Loucy (cell line): Measurements from ENCODE around the gene CDK11A.

Source experiments
- H2AFZ ChIP-seq: fragments of 200-600 bp; sonication (generic); 2 replicates; pipeline ENCODE4 v1.6.0; 2016; ENCODE audit warnings: antibody characterized with exemption, mild to moderate bottlenecking, low read length, moderate library complexity
- H3F3A ChIP-seq: fragments of 200-600 bp; 2 replicates; pipeline ENCODE4 v1.6.0; 2016; ENCODE audit warnings: antibody characterized with exemption, low read depth, mild to moderate bottlenecking
- H3K27me3 ChIP-seq: fragments of 200-600 bp; sonication (generic); 2 replicates; pipeline ENCODE4 v1.6.1; 2014; ENCODE audit warnings: low read length, mild to moderate bottlenecking; ENCODE audit not compliant: insufficient read depth, poor library complexity, severe bottlenecking
- H3K36me3 ChIP-seq: fragments of 200-600 bp; sonication (generic); 2 replicates; pipeline ENCODE4 v1.6.1; 2016; ENCODE audit warnings: low read length; ENCODE audit not compliant: insufficient read depth
- H3K4me1 ChIP-seq: fragments of 200-600 bp; sonication (generic); 2 replicates; pipeline ENCODE4 v1.5.1; 2014; ENCODE audit warnings: low read length, mild to moderate bottlenecking; ENCODE audit not compliant: insufficient read depth, poor library complexity, severe bottlenecking
- H3K4me2 ChIP-seq: fragments of 200-600 bp; sonication (generic); 2 replicates; pipeline ENCODE4 v1.6.0; 2014; ENCODE audit warnings: antibody characterized with exemption, low read length, low read depth, mild to moderate bottlenecking; ENCODE audit not compliant: poor library complexity, severe bottlenecking
- H3K4me3 ChIP-seq: fragments of 200-600 bp; sonication (generic); 2 replicates; pipeline ENCODE4 v1.5.1; 2014; ENCODE audit warnings: low read length, mild to moderate bottlenecking, mixed read lengths; ENCODE audit not compliant: poor library complexity, severe bottlenecking
- H3K79me2 ChIP-seq: fragments of 200-600 bp; sonication (generic); 2 replicates; pipeline ENCODE4 v1.6.1; 2014; ENCODE audit warnings: low read length; ENCODE audit not compliant: insufficient read depth
- H3K9ac ChIP-seq: fragments of 200-600 bp; sonication (generic); 2 replicates; pipeline ENCODE4 v1.6.0; 2014; ENCODE audit warnings: mild to moderate bottlenecking, low read depth, low read length, moderate library complexity; ENCODE audit not compliant: poor library complexity, severe bottlenecking
- H3K9me2 ChIP-seq: fragments of 200-600 bp; sonication (generic); replicated peaks from 2 replicates; pipeline ENCODE4 v1.6.1; 2016; ENCODE audit warnings: low read depth, low read length, mixed read lengths
- H3K9me3 ChIP-seq: fragments of 200-600 bp; sonication (generic); 2 replicates; pipeline ENCODE4 v1.6.1; 2014; ENCODE audit warnings: mild to moderate bottlenecking, antibody characterized with exemption, low read length, low read depth; ENCODE audit not compliant: insufficient read depth
- H4K20me1 ChIP-seq: fragments of 200-600 bp; sonication (generic); 2 replicates; pipeline ENCODE4 v1.6.0; 2014; ENCODE audit warnings: antibody characterized with exemption, low read length, mild to moderate bottlenecking; ENCODE audit not compliant: insufficient read depth, poor library complexity, severe bottlenecking
- CTCF ChIP-seq: fragments of 200-600 bp; sonication (generic); conservative IDR thresholded peaks from 2 replicates; pipeline ENCODE4 v1.5.1; 2014; ENCODE audit warnings: mild to moderate bottlenecking, antibody characterized with exemption, low read length
- EZH2phosphoT487 ChIP-seq: fragments of 200-600 bp; IDR thresholded peaks from 2 replicates; pipeline ENCODE4 v1.6.1; 2018; ENCODE audit warnings: antibody characterized with exemption, mild to moderate bottlenecking, moderate library complexity, borderline replicate concordance

Gene CDK11A

GRCh38 chr1:1758059-1758621 is 34.0 kb upstream of the CDK11A start:
- Histone ChIP-seq H4K20me1 (no peaks in the 10 kb centered on the region), H3K9me3 (no peaks in the 10 kb centered on the region), H3F3A (no peaks in the 10 kb centered on the region), H3K4me2 (no peak overlapping the region), H3K36me3 (peaks cover 65% of the 10 kb centered on the region; the same call in 1 of the 2 replicates), H3K79me2 (no peaks in the 10 kb centered on the region), H3K9me2 (no peaks in the 10 kb centered on the region), H3K9ac (no peak overlapping the region), H3K4me3 (no peak overlapping the region), H2AFZ (no peak overlapping the region), H3K27me3 (no peaks in the 10 kb centered on the region), H3K4me1 (no peaks in the 10 kb centered on the region)
- TF ChIP-seq EZH2phosphoT487 = no peak
- no peak for TF ChIP-seq CTCF

GRCh38 chr1:1757422-1758058 is 33.4 kb upstream of the CDK11A start:
- H3K79me2 ChIP-seq = no peaks in the 10 kb centered on the region
- H3K36me3 ChIP-seq = peaks cover 64% of the 10 kb centered on the region; the same call in 1 of the 2 replicates
- no peaks in the 10 kb centered on the region for H3K4me1 ChIP-seq
- H3F3A ChIP-seq = no peaks in the 10 kb centered on the region
- H3K27me3 ChIP-seq = no peaks in the 10 kb centered on the region
- no peak overlapping the region for H3K4me3 ChIP-seq
- no peak overlapping the region for H3K9ac ChIP-seq
- H3K4me2 ChIP-seq = no peak overlapping the region
- H3K9me2 ChIP-seq = no peaks in the 10 kb centered on the region
- no peaks in the 10 kb centered on the region for H3K9me3 ChIP-seq
- TF ChIP-seq CTCF (no peak), EZH2phosphoT487 (no peak)
- H2AFZ ChIP-seq = no peak overlapping the region
- H4K20me1 ChIP-seq = no peaks in the 10 kb centered on the region

- no peaks in the 10 kb centered on the region for H3F3A ChIP-seq
- no peak overlapping the region for H3K4me2 ChIP-seq
- no peak overlapping the region for H3K4me3 ChIP-seq
- TF ChIP-seq EZH2phosphoT487 (no peak), CTCF (no peak)
- no peaks in the 10 kb centered on the region for H3K27me3 ChIP-seq
- no peaks in the 10 kb centered on the region for H3K79me2 ChIP-seq
- no peaks in the 10 kb centered on the region for H4K20me1 ChIP-seq
- H2AFZ ChIP-seq = no peak overlapping the region
- no peaks in the 10 kb centered on the region for H3K9me3 ChIP-seq
- H3K9ac ChIP-seq = no peak overlapping the region
- H3K36me3 ChIP-seq = peaks cover 62% of the 10 kb centered on the region; the same call in 1 of the 2 replicates
- H3K4me1 ChIP-seq = no peaks in the 10 kb centered on the region
- H3K9me2 ChIP-seq = no peaks in the 10 kb centered on the region
Measured at GRCh38 chr1:1756661-1757421, 32.7 kb upstream of the CDK11A start.
